Measurements from ENCODE around the gene SLC22A16.

DNA sequence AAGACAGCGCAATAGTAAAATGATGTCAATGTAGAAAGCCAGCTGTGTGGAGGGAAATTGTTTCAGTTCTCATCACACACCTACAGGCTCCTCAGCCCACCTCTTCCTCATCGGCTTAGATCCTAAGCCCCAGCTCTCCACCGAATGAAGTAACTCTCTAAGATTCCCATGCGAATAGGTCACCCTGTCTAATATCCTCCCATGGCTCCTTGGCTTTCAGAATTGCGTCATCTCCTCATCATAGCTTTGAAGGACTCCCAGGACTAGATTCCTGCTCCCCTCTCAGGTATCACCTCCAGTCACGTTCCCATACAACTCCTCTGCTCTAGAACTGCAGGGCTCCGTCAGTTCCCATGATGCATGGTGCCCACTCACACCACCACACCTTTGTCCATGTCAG is 16.2 kb upstream of the SLC22A16 start:
- TF ChIP-seq, protein P1, sequence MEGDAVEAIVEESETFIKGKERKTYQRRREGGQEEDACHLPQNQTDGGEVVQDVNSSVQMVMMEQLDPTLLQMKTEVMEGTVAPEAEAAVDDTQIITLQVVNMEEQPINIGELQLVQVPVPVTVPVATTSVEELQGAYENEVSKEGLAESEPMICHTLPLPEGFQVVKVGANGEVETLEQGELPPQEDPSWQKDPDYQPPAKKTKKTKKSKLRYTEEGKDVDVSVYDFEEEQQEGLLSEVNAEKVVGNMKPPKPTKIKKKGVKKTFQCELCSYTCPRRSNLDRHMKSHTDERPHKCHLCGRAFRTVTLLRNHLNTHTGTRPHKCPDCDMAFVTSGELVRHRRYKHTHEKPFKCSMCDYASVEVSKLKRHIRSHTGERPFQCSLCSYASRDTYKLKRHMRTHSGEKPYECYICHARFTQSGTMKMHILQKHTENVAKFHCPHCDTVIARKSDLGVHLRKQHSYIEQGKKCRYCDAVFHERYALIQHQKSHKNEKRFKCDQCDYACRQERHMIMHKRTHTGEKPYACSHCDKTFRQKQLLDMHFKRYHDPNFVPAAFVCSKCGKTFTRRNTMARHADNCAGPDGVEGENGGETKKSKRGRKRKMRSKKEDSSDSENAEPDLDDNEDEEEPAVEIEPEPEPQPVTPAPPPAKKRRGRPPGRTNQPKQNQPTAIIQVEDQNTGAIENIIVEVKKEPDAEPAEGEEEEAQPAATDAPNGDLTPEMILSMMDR (IDR thresholded peaks at IDR 0.05; ENCODE audit: low read depth, low read length) = no peak
- no peak for TF ChIP-seq EZH2phosphoT487 (IDR thresholded peaks at IDR 0.05; ENCODE audit: low read depth)

Measured in OCI-LY3 (cell line).